Panc1 (cell line): ENCODE results near the gene SNX15. TPM values are rescaled to one million over a fixed set of nuclear protein-coding genes. Genes with fewer than 3 reads are reported as not detected.

Experiments used
- ATAC-seq: fragments of 200-7000 bp; cut with Tn5 transposase; 2 replicates; pipeline ENCODE4 v1.9.1; 2020; ENCODE audit warnings: mild to moderate bottlenecking, moderate library complexity
- BruUV-seq: library from RNA; stranded (reverse); fragments of 400-500 nt; replicated peaks from 2 replicates; lab custom pipeline; 2021; lab: Mats Ljungman, UMichigan
- CTCF ChIA-PET: fragments of 300-600 bp; sonication (Branson Sonifier 250); formaldehyde crosslinking; loops from one replicate; lab custom pipeline; 2022; ENCODE audit warnings: antibody characterized with exemption; lab: Charles Lee
- POLR2A ChIA-PET: fragments of 300-600 bp; sonication (Branson Sonifier 250); formaldehyde crosslinking; loops from one replicate; lab custom pipeline; 2022; ENCODE audit warnings: antibody characterized with exemption; lab: Charles Lee
- DNase-seq: peaks from one replicate; pipeline ENCODE4 v3.0.0-alpha.2; 2010; ENCODE audit warnings: low read depth, low spot score
- H3K27ac ChIP-seq: 2 replicates; pipeline ENCODE4 v1.5.1; 2011; ENCODE audit warnings: mild to moderate bottlenecking, low read length, inconsistent platforms
- H3K27me3 ChIP-seq: fragments of 200-500 bp; sonication (Bioruptor generic); 2 replicates; pipeline ENCODE4 v1.6.0; 2014; ENCODE audit warnings: low read length, inconsistent platforms; ENCODE audit not compliant: control insufficient read depth, insufficient read depth
- H3K36me3 ChIP-seq: fragments of 200-500 bp; sonication (Bioruptor generic); 2 replicates; pipeline ENCODE4 v1.5.1; 2014; ENCODE audit warnings: inconsistent platforms, mild to moderate bottlenecking, low read length, moderate library complexity; ENCODE audit not compliant: control insufficient read depth, insufficient read depth
- H3K4me1 ChIP-seq: 2 replicates; pipeline ENCODE4 v1.5.1; 2011; ENCODE audit warnings: inconsistent platforms, mild to moderate bottlenecking, low read length, moderate library complexity; ENCODE audit not compliant: control insufficient read depth, insufficient read depth
- H3K4me3 ChIP-seq, 2 experiments: 2 replicates each; pipeline ENCODE4 v1.5.1; 2011 to 2012; ENCODE audit warnings: low read depth in 2 of 2, low read length in 2 of 2, mild to moderate bottlenecking in 2 of 2, inconsistent platforms in 1 of 2, moderate library complexity in 1 of 2
- H3K9me3 ChIP-seq: fragments of 200-500 bp; sonication (Bioruptor generic); 2 replicates; pipeline ENCODE4 v1.5.1; 2014; ENCODE audit warnings: low read depth, mild to moderate bottlenecking, inconsistent platforms, low read length, moderate library complexity; ENCODE audit not compliant: control insufficient read depth, insufficient read depth
- CTCF ChIP-seq: fragments of 450-650 bp; IDR thresholded peaks from 2 replicates; pipeline ENCODE4 v1.5.1; 2017; ENCODE audit warnings: mild to moderate bottlenecking
- POLR2AphosphoS5 ChIP-seq: IDR thresholded peaks from 2 replicates; pipeline ENCODE4 v1.6.1; 2012; ENCODE audit warnings: mild to moderate bottlenecking, low read depth, low read length, moderate library complexity
- REST ChIP-seq, 2 experiments: IDR thresholded peaks; 2 replicates each; pipeline ENCODE4 v1.6.1; 2011 to 2012; ENCODE audit warnings: low read depth in 2 of 2, control low read depth in 1 of 2, low read length in 1 of 2, mild to moderate bottlenecking in 1 of 2, moderate library complexity in 1 of 2; ENCODE audit not compliant: insufficient read depth in 1 of 2
- SIN3A ChIP-seq: IDR thresholded peaks from 2 replicates; pipeline ENCODE4 v1.6.1; 2012; ENCODE audit warnings: low read depth, mild to moderate bottlenecking, low read length, moderate library complexity, borderline replicate concordance; ENCODE audit not compliant: insufficient read depth
- TCF7L2 ChIP-seq: IDR thresholded peaks from 2 replicates; pipeline ENCODE4 v1.6.1; 2011; ENCODE audit warnings: mild to moderate bottlenecking, low read depth, low read length, inconsistent platforms
- in situ Hi-C: cut with HindIII; loops from 2 replicates; pipeline ENCODE4 v1.10.0; 2016; ENCODE audit warnings: low sequenced_read_pairs, low pct_unique_long_range_greater_than_20kb
- intact Hi-C: fragments of 100-400 bp; cut with micrococcal nuclease; formaldehyde crosslinking; loops from one replicate; pipeline ENCODE4 v1.10.0; 2022; ENCODE audit not compliant: unreplicated experiment
- total RNA-seq: library from RNA; stranded (reverse); gene quantifications from one replicate; pipeline ENCODE4 v1.2.1, GENCODE V29; 2021; ENCODE audit not compliant: unreplicated experiment

Gene SNX15
- total RNA-seq, 1 experiment from 2014 or later: 51.5 TPM

GRCh38 chr11:64987998-64988854, 39.0 kb upstream of the SNX15 start:
- H3K27ac ChIP-seq: no peak overlapping the region
- no peaks in the 10 kb centered on the region for H3K9me3 ChIP-seq
- in situ Hi-C loops: no loop called here
- POLR2A ChIA-PET: no interaction called here
- no peaks in the 10 kb centered on the region for H3K36me3 ChIP-seq
- no peaks in the 10 kb centered on the region for H3K27me3 ChIP-seq
- H3K4me1 ChIP-seq: no peaks in the 10 kb centered on the region
- intact Hi-C loops: no loop called here
- BruUV-seq: no TSS peak
- 0 out of 2 replicates have a peak, but pooled peaks have one; percentile 15 for ATAC-seq
- no peak overlapping the region for H3K4me3 ChIP-seq
- CTCF ChIA-PET: interaction anchor here (1.0 kb wide), 1 partner anchor 140 kb away, joined by 3 read pairs; no protein-coding TSS in a partner anchor
- no peak for DNase-seq
- TF ChIP-seq TCF7L2 (no peak), SIN3A (no peak), REST (IDR thresholded peaks at IDR 0.05; ENCODE audit: insufficient read depth in 1 of 2, low read depth in 2 of 2, low read length in 1 of 2) (no peak), CTCF (no peak), POLR2AphosphoS5 (no peak)

- no peak for TF ChIP-seq CTCF
- TF ChIP-seq TCF7L2: no peak
- no peak for TF ChIP-seq POLR2AphosphoS5
- TF ChIP-seq SIN3A: no peak
- no peak for TF ChIP-seq REST (IDR thresholded peaks at IDR 0.05; ENCODE audit: insufficient read depth in 1 of 2, low read depth in 2 of 2, low read length in 1 of 2)
- BruUV-seq: no TSS peak
- no peak for DNase-seq
- no peaks in the 10 kb centered on the region for H3K4me1 ChIP-seq
- in situ Hi-C loops (no loop called here), intact Hi-C loops (no loop called here)
- no peak for ATAC-seq
- POLR2A ChIA-PET: no interaction called here
- H3K27me3 ChIP-seq: no peaks in the 10 kb centered on the region
- CTCF ChIA-PET: no interaction called here
- no peaks in the 10 kb centered on the region for H3K9me3 ChIP-seq
- no peaks in the 10 kb centered on the region for H3K36me3 ChIP-seq
- H3K4me3 ChIP-seq: no peak overlapping the region
- H3K27ac ChIP-seq: no peak overlapping the region
Observed at GRCh38 chr11:64989416-64989815, 37.8 kb upstream of the SNX15 start.
